Ramos (cell line): ENCODE measurements around the gene KCNMA1.

ENCODE experiments used
- in situ Hi-C: fragments of 300-500 bp; cut with MboI; formaldehyde crosslinking; loops from one replicate; pipeline ENCODE4 v1.14.3; 2022; ENCODE audit warnings: low sequenced_read_pairs; ENCODE audit not compliant: unreplicated experiment

The KCNMA1 gene

DNA sequence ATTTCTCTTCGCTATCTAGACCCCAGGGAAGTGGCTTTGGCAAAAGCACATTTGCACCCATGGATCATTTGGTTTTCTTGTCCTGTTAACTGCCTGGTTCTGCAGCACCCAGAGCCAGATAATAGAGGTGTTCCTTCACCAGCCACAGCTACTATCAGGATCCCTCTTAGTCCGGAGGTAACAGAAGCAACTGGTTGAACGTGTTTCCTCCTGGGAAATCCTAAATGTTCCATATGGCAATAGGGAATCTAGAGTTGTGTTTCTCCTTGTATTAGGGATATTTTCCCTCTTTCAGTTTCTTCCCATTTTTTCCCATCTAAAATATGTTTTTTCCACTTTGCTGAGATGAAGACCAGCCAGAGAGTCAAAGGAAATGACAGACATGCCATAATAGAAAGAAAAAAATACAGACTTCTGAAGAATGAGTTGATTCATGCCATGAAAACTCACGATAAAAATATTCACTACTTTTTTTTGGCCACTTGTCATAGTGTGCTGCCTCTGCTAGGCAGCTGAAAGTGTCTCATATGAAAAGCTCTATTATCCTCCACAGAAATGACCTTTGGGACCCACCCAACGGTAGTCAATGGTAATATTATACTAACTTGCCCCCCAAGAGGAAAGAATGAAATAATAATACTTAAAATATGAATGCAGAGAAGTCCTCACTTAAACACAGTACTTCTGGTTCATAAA lies 472.8 kb downstream of the KCNMA1 start:
- in situ Hi-C loops = no loop called here

DNA sequence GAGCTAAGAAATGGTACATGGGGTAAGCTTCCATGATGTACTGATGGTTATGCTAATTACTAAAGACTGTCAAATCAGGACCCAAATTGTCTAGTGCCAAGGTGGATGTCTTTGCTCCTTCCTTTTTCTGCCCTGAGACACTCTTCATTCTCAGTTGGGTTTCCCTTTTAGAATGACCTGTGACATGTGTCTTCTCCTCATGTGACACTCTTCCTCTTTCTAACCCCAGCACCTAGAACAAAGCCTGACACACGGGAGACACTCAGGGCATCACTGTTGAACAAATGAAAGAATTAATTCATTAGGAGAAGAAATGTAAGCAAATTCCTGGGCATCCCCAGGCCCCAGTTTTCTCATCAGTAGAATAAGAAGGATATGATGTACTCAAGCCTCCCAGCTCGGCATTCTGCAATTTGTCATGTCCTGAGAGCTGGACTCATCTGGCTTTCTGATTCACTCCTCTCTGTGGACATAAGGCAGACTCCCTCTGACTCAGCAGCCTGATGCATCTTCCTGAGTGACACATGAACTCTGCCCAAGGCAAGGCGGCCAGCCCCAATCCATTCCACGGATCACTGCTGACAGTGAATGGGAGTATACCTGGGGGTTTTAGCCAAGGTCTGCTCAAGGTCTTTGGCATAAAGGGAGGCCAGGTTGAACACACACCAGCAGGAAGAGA lies 473.8 kb downstream of the KCNMA1 start:
- in situ Hi-C loops = no loop called here

DNA sequence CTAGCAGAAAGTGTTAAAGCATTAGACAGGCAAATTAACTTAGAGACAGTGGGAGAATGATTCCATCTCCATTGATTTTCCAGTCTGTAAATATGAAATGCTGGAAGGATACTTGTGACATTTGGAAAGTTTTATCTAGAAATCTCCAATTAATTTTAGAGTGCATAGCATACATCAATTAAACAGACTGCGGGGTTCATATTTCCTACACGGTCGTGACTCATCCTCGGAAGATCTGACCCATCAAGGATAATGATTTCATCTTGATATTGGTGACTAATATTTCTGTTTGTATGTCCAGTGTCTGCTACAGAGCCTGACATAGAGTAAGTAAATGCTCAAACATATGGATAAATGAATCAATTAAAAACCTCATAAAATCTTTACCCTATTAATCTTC lies 474.9 kb downstream of the KCNMA1 start:
- in situ Hi-C loops = no loop called here

DNA sequence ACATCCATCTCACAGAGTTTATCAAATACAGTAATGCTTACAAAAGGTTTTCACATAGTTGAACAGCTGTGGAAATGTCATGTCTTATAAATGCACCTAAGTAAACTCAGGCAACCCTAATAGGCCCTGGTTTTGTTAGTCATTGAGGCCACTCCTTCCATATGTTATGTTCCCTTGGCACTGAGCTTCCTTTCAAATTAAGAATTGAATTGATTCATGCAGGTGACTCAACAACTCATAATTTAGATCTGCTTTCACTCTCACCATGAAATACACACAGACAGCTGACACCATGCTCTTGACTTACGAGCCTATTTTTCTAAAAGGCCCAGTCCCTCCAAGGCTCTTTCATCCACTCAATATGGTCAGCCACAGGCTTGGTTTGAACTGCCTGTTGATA lies 476.9 kb downstream of the KCNMA1 start:
- in situ Hi-C loops = no loop called here

DNA sequence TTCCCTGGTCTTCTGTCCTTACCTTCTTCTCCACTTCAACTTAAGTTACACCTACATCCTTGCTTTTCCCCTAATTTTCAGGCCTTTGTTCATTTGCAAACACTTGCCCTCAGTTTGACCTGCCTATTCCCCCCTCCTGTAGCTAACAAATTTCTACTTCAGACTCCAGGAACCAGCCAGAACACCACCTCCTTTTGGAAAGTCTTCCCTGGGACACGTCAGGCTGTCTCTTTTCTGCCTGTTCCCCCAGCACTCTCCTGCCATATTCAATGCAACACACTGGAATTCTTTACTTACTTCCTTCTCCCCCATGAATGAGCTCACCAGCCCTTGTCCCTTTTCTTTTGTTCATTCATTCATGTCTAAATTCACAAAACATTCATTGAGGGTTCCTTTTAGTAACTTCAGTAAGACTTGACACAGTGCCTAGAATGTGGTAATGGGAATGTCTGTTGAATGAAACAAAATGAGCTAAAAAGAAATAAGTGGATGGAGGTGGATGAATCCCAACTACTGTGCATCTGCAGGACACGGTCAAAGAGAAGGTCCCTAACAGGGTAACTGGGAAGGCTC lies 478.0 kb downstream of the KCNMA1 start:
- in situ Hi-C loops = no loop called here

DNA sequence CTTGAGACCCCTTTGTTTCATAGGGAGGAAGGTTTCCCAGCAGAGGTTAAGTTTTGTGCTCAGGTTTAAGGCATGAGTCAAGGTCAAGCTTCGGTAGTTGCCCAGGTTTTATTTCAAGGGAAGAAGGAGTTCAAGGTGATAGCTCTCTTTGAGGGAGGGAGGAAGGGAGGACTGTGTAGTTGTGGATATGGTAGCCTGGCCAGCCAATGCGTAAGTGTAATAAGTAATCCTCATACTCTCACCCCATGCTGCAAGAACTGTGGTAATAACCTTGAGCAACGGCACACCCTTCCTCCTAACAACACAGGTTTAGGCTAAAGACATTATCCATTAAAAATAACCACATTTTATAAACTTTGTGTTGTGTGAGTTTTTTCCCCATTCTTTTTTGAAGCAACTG lies 478.9 kb downstream of the KCNMA1 start:
- in situ Hi-C loops = no loop called here

DNA sequence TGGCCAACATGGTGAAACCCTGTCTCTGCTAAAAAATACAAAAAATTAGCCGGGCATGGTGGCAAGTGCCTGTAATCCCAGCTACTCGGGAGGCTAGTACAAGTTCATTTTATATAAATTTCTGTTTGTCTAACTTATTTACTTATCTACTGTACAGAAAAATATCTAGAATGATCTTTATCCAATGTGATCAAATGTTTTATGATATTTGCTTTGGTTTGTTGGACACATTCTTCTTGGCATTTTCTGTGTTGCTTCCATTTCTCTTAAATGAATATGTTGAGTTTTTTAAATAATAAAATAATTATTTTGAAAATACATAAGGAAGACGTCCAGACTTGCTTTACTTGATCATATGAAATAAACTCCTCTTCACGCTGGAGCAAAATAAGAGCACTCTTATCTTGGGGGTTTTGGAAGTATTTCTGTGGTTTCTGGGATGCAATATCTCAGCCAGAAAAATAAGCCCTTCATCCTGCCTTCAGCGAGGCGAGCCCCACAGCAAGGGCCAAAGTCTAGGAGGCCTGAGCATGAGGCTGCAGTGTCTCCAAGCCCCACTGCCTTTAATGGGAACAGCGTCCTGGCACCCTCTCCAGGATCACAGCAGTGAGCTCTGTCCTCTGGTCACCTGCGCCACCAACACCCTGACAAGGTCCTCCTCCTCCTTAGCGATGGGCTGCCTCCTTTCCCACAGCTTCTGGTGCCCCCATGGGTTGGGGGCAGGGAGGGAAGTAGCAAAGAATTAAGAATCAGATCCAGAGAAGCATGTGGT lies 480.2 kb downstream of the KCNMA1 start:
- in situ Hi-C loops = no loop called here

DNA sequence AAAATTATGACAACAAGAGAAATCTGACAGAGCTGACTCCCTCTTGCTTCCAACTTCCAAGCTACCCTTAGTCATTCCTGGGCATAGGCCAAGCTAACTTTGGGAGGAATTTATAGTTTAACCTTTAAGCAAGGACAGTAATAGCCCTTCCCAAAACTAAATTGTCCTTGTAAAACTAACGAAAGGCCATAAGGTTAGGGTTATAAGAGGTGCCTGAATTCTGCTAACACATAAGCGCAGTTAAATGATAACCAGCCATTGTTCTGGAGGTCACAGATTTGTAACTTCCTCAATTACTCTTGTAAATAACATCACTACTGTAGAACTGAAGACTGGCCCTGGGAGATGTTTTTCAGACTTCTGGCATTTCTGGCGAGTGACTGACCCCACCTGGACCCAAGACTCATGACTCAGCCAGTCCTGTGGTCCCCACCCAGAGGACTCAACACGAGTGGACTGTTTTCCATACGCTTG lies 481.2 kb downstream of the KCNMA1 start:
- in situ Hi-C loops = no loop called here

DNA sequence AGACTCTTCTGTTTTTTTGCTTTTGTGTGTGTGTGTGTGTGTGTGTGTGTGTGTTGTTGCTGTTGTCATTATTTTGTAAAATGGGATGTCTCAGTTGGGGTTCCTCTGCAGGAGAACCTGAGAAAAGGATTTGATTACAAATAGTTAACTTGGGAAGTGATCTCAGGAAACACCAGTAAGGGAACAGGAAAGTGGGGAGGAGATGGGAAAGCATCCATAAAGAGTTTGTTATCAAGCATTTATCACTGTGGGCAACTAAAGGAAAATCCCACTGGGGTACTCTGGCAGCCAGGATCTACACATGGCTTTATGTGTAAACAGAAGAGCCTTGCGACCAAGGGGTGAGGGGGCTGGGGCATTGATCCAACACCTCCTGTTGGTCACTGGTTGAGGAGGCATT lies 485.4 kb downstream of the KCNMA1 start:
- in situ Hi-C loops = no loop called here

DNA sequence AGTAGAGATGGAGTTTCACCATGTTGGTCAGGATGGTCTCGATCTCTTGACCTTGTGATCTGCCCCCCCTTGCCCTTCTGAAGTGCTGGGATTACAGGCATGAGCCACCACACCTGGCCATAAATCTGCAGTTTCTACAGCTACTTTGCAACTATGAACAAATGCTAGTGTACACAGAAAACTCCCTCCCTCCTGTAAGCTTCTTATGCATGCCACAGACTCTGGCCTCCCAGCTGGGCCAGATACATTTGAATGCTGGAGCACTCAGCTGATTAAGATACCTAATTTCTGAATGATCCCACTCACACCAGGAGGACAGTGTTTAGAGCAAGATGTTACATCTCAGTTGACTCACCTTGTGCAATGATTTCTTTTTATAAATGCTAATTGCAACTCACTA lies 486.2 kb downstream of the KCNMA1 start:
- in situ Hi-C loops = no loop called here

DNA sequence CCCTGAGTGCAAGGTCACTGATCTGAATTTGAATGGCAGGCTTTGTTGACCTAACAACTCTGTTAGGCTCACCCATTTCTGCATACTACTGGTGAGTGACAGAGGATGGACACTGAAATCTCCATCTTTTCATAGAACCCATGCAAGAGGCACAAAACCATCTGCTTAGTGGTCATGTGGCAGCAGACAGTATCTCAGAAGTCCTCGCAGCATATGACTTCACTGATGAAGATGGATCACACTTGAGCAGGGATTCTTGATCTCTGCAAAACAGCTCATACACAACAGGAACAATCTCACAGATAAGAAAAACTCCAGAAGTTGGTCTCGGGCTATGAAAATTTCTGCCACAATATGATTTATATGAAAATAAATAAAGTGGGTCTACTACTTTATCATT lies 487.9 kb downstream of the KCNMA1 start:
- in situ Hi-C loops = no loop called here

DNA sequence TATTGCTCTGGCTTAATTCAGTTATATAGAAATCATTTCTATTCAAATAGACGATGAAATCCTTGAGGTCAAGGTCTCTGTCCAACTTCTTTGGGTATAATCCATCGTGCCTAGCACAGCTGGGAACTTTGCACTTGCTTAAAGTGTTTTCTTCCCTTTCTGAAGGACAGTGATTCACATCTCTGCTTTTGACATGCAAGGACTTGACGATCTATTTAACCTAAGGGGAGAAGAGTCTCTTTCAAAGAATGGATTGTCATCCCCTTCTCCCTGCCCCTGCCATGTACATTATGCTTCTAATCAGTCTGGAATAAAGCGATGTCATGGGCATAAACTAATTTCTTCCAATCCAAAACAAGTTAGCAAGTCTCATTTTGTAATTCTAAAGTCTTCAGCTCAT lies 488.6 kb downstream of the KCNMA1 start:
- in situ Hi-C loops = no loop called here

DNA sequence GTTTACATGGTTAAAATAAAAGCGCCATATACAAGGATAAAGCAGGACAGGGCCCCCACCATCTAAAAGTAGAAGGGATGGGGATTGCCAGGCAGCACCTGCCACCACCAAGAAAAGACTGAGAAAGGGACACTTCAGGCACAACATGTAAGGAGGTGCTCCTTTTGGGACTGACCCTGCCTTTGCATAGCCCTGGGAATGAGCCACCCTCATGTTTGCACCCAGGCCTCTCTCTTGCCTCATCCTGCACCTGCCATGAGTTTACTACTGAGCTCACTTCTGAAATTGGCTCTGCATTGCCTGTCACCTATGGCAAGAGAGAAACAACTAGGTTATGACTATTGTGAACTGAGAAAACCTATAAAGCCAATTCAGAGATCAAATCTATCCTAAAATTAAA lies 489.7 kb downstream of the KCNMA1 start:
- in situ Hi-C loops = no loop called here

DNA sequence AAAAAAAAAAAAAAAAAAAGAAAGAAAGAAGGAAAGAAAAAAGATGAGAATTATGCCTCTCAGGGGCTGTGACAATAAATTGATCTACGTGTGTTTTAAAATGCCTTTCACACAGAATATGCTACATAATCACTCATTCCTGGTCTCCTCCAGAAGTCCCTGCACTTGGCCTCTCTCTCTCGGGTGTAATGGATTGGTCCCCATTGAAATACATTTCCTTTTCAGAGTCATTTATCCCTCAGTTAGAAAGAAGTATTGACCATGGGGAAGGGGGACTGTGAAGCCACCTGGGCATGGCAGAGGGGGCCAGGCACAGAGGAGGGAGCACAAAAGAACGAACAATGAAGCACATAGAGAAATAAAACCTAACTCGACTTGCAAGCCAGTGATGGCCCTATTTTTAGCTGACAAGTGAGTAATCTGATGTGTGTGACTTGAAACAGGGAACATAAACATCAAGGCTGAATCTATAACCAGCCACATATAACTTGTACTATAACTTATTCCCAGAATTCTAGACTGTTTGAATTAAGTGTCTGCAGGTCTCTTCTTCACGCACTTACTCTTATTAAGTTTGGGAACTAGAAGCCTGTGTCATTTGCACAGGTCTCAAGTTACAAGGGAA lies 490.8 kb downstream of the KCNMA1 start:
- in situ Hi-C loops = no loop called here

DNA sequence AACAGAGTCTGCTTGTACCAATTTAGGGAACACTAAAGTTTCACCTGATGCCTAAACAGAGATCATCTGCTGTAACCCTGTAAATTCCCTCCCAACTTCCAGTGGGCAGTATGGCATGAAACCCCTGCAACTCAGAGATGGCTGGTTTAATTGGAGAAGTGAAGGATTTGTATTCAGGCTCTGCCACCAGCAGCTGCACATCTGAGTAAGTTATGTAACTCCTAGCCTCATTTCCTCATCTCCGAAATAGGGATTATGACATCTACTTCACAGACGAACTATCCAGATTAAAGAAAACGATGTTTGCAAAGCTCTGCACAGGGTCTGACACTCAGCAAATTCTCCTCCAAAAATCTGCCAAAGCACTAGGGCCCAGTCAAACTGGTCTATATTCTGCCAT lies 493.0 kb downstream of the KCNMA1 start:
- in situ Hi-C loops = no loop called here

DNA sequence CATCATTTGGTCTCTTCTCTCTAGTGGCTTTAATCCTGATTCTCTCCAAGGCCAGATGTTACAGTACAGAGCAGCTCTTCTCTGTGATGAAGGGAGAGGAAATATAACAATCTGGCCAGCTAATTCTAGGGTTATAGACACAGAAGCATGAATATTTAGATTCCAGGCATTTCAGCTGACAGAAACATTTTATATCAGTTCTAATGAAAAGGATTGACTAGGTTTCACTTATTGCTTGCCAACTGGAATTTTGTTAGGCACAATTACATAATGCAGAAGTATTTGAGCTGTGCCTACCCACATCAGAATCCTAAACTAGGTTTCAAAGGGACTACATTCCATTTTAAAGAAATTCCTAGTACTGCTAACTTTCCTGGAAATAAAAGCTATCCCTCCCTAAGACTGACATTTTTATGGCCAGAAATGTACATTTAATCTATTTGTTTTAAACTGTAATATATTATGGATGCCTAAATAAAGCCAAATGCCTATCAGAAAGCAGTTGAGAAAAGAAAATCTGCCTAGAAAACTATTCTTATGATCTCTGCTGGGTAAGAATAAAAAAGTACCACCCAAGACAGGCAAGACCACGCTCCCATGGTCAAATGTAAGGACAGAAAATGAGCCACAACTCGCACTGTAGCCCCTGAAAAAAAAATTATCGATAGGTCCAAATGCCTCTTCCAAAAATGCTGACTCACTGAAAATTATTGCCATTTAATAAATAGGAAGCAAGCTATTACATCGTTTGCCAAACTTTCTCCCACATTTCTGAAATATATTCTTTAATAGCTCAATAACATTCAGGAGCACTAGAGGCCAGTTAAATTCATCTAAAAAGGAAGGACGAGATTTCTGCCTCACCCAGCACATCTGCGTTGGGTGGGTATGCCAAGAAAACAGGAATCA lies 498.1 kb downstream of the KCNMA1 start:
- in situ Hi-C loops = no loop called here

DNA sequence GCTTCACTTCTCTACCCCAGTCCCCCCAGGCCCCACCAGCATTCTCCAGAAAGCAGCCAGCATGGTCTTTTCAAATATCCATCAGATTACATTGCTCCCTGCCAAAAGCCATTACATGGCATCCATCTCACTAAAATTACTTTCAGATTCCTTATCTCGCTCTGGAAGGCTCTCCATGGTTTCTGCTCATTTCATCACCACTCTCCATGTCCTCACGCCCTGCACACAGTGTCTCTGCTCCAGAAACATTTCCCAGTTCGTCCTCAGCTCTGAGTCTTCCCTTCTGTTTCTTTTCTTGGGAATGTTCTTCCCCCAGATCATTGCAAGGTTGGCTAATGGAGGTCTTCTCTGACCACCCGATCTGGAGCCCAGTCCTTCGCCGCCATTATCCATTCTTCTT lies 499.1 kb downstream of the KCNMA1 start:
- in situ Hi-C loops = no loop called here

DNA sequence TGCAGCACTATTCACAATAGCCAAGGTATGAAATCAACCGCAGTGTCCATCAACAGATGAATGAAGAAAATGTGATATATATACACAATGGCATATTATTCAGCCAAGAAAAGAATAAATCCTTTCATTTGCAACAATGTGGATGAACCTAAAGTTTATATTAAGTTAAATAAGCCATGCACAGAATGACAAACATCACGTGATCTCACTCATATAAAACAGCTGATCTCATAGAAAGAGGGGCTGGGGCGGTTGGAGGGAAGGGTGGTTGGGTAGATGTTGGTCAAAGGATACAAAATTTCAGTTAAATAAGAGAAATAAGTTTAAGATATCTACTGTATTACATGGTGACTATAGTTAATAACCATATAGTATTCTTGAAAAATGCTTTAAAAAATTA lies 502.1 kb downstream of the KCNMA1 start:
- in situ Hi-C loops = no loop called here

DNA sequence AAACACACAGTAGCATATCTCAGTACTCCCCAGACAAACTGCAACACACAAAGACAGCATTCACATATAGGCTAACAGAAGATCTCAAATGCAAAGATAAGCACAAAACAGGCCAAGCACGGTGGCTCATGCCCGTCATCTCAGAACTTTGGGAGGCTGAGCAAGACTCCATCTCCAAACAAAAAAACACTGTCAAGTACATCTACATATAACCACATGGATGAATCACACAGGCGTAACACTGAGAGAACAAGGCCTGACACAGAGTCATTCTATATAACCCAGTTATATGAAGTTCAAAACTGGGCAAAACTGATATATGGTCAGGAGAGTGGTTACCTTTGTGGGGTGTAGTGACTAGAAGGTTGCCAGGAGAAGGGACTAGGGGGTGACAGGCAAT lies 506.4 kb downstream of the KCNMA1 start:
- in situ Hi-C loops = no loop called here

DNA sequence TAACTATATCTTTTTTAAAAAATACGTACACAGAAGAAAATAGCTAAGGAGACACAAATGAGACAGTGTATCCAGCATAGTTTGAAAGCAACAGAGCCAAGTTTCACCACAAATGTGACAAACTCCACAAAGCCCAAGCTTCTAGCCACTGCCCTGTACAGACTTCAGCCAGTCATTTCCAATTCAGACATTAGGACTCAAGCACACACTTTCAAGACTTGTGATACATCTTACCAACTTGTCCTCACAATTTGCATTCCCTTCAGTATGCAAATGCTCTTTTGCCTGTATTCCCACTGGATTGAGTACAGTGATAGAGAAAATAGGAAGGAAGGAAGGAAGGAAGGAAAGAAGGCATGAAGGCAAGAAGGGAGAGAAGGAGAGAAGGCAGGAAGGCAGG lies 510.4 kb downstream of the KCNMA1 start:
- in situ Hi-C loops = no loop called here
